A549 (cell line): Measurements from ENCODE around the gene C16orf90.

ENCODE experiments used
- ATOH8 ChIP-seq: fragments of 250-450 bp; sonication (Bioruptor Pico); IDR thresholded peaks from 2 replicates; pipeline ENCODE4 v1.5.0; 2020; ENCODE audit warnings: low read depth, mild to moderate bottlenecking, moderate library complexity
- CHD2 ChIP-seq: fragments of 150-350 bp; IDR thresholded peaks from 2 replicates; pipeline ENCODE4 v1.6.1; 2014; ENCODE audit warnings: low read length; ENCODE audit not compliant: partially characterized antibody
- CTCF ChIP-seq: fragments of >200 bp; sonication (Bioruptor Twin); formaldehyde crosslinking; IDR thresholded peaks from 3 replicates; pipeline ENCODE4 v1.5.1; 2016
- EP300 ChIP-seq, 2 experiments: fragments of >200 bp; sonication (Bioruptor Twin); formaldehyde crosslinking; IDR thresholded peaks; 2 replicates in 1 of 2; 3 replicates in 1 of 2; pipeline ENCODE4 v1.6.1; 2016 to 2017
- HDAC2 ChIP-seq: fragments of 200-600 bp; sonication (generic); IDR thresholded peaks from 2 replicates; pipeline ENCODE4 v1.6.1; 2016
- HOXB5 ChIP-seq: fragments of 250-450 bp; sonication (Bioruptor Pico); IDR thresholded peaks from 2 replicates; pipeline ENCODE4 v1.5.0; 2020; ENCODE audit warnings: mild to moderate bottlenecking, moderate library complexity
- JUN ChIP-seq, 2 experiments: fragments of >200 bp; sonication (Bioruptor Twin); formaldehyde crosslinking; IDR thresholded peaks; 2 replicates in 1 of 2; 3 replicates in 1 of 2; pipeline ENCODE4 v1.6.1; 2016 to 2017
- NR3C1 ChIP-seq: fragments of >200 bp; sonication (Bioruptor Twin); formaldehyde crosslinking; IDR thresholded peaks from 3 replicates; pipeline ENCODE4 v1.6.1; 2017
- RAD21 ChIP-seq, 2 experiments: fragments of >200 bp in 1 of 2; sonication (Bioruptor Twin) in 1 of 2; formaldehyde crosslinking in 1 of 2; IDR thresholded peaks in 1 of 2; conservative IDR thresholded peaks in 1 of 2; 2 replicates in 1 of 2; 3 replicates in 1 of 2; pipeline ENCODE4 v1.6.1; 2012 to 2018; ENCODE audit warnings: inconsistent platforms in 1 of 2
- RARB ChIP-seq: fragments of 250-450 bp; sonication (Bioruptor Pico); IDR thresholded peaks from 2 replicates; pipeline ENCODE4 v1.8.0; 2021; ENCODE audit warnings: mild to moderate bottlenecking, moderate library complexity
- RCOR1 ChIP-seq: fragments of 150-350 bp; IDR thresholded peaks from 2 replicates; pipeline ENCODE4 v1.6.1; 2014; ENCODE audit warnings: antibody characterized with exemption, low read length, low read depth
- REST ChIP-seq: fragments of 200-600 bp; sonication (generic); IDR thresholded peaks from 2 replicates; pipeline ENCODE4 v1.6.1; 2016; ENCODE audit warnings: antibody characterized with exemption, mild to moderate bottlenecking, moderate library complexity
- ZFP36 ChIP-seq: fragments of 450-650 bp; IDR thresholded peaks from 2 replicates; pipeline ENCODE4 v1.6.1; 2014; ENCODE audit warnings: borderline replicate concordance; ENCODE audit not compliant: partially characterized antibody

GRCh38 chr16:3495176-3495575 is at the start of gene C16orf90:
- no peak for TF ChIP-seq CTCF
- no peak for TF ChIP-seq HDAC2
- TF ChIP-seq RAD21 (conservative IDR thresholded peaks at IDR 0.05 in 1 of 2, IDR thresholded peaks at IDR 0.05 in 1 of 2): no peak
- no peak for TF ChIP-seq ATOH8 (CRISPR knock-in tag)
- no peak for TF ChIP-seq EP300 (IDR thresholded peaks at IDR 0.05)
- TF ChIP-seq HOXB5 (CRISPR knock-in tag): no peak
- TF ChIP-seq RCOR1: no peak
- TF ChIP-seq ZFP36: no peak
- no peak for TF ChIP-seq REST
- TF ChIP-seq RARB (CRISPR knock-in tag): no peak
- no peak for TF ChIP-seq CHD2
- no peak for TF ChIP-seq JUN (IDR thresholded peaks at IDR 0.05)
- TF ChIP-seq NR3C1: no peak
